B cell (primary cell): ENCODE results near the gene GHR. TPM values are rescaled to one million over a fixed set of nuclear protein-coding genes. Genes with fewer than 3 reads are reported as not detected.

Source experiments
- ATAC-seq: fragments of 200-7000 bp; cut with Tn5 transposase; one replicate; pipeline ENCODE4 v1.10.0; 2021; ENCODE audit warnings: low read depth, mild to moderate bottlenecking, moderate number of reproducible peaks, moderate library complexity
- CTCF ChIA-PET: fragments of 350-600 bp; sonication (Branson Sonifier 250); formaldehyde crosslinking; loops from one replicate; lab custom pipeline; 2021; ENCODE audit warnings: antibody characterized with exemption, inconsistent platforms; lab: Charles Lee
- POLR2A ChIA-PET: fragments of 350-600 bp; sonication (Branson Sonifier 250); formaldehyde crosslinking; loops from one replicate; lab custom pipeline; 2021; ENCODE audit warnings: antibody characterized with exemption; lab: Charles Lee
- DNase-seq: peaks from one replicate; pipeline ENCODE4 v3.0.0; 2013
- H2AFZ ChIP-seq: 2 replicates; pipeline ENCODE4 v1.6.1; 2012; ENCODE audit warnings: mild to moderate bottlenecking, low read depth, low read length; ENCODE audit not compliant: insufficient read depth, poor library complexity, severe bottlenecking
- H3K27ac ChIP-seq, 2 donors: 1 replicate in 1 of 2; 2 replicates in 1 of 2; pipeline ENCODE4 v1.5.1; 2012 to 2013; ENCODE audit warnings: low read length in 2 of 2, mild to moderate bottlenecking in 2 of 2, moderate library complexity in 1 of 2
- H3K27me3 ChIP-seq, 4 experiments: fragments of 200-600 bp in 1 of 4; sonication (generic) in 1 of 4; replicated peaks in 1 of 4; 1 replicate in 2 of 4; 2 replicates in 2 of 4; pipeline versions ENCODE4 v1.6.1 to v1.7.0; 2013 to 2016; ENCODE audit warnings: low read length in 3 of 4, mild to moderate bottlenecking in 2 of 4, mixed read lengths in 1 of 4, moderate library complexity in 1 of 4; ENCODE audit not compliant: insufficient read depth in 4 of 4, control insufficient read depth in 3 of 4; ENCODE audit errors: control extremely low read depth in 1 of 4
- H3K36me3 ChIP-seq, 2 experiments: replicated peaks in 1 of 2; 1 replicate in 1 of 2; 2 replicates in 1 of 2; pipeline versions ENCODE4 v1.6.1 to v1.7.1; 2013; ENCODE audit warnings: low read length in 1 of 2; ENCODE audit not compliant: insufficient read depth in 2 of 2, control insufficient read depth in 1 of 2; ENCODE audit errors: control extremely low read depth in 1 of 2, extremely low read depth in 1 of 2
- H3K4me1 ChIP-seq, 2 donors: fragments of 200-600 bp in 1 of 2; sonication (generic) in 1 of 2; 1 replicate in 1 of 2; 2 replicates in 1 of 2; pipeline versions ENCODE4 v1.5.1 to v1.6.1; 2013 to 2017; ENCODE audit warnings: low read length in 2 of 2; ENCODE audit not compliant: control insufficient read depth in 2 of 2, insufficient read depth in 2 of 2
- H3K4me2 ChIP-seq: replicated peaks from 2 replicates; pipeline ENCODE3; 2012; ENCODE audit warnings: mild to moderate bottlenecking, low read depth, low read length; ENCODE audit not compliant: poor library complexity, severe bottlenecking
- H3K4me3 ChIP-seq, 5 experiments: fragments of 200-600 bp in 1 of 5; sonication (generic) in 1 of 5; 1 replicate in 3 of 5; 2 replicates in 2 of 5; pipeline versions ENCODE4 v1.5.1 to v1.7.0; 2011 to 2016; ENCODE audit warnings: low read length in 4 of 5, mild to moderate bottlenecking in 4 of 5, low read depth in 2 of 5, control low read depth in 1 of 5, moderate library complexity in 1 of 5; ENCODE audit not compliant: insufficient read depth in 1 of 5; ENCODE audit errors: control extremely low read depth in 1 of 5, extremely low read depth in 1 of 5
- H3K79me2 ChIP-seq: fragments of 200-600 bp; sonication (generic); one replicate; pipeline ENCODE4 v1.6.0; 2016; ENCODE audit warnings: low read length; ENCODE audit not compliant: control insufficient read depth, insufficient read depth
- H3K9ac ChIP-seq: fragments of 200-600 bp; sonication (generic); 2 replicates; pipeline ENCODE4 v1.6.1; 2017; ENCODE audit warnings: mild to moderate bottlenecking, low read length, moderate library complexity
- H3K9me3 ChIP-seq, 3 donors: one replicate each; pipeline versions ENCODE4 v1.6.1 to v1.7.1; 2013; ENCODE audit warnings: low read length in 2 of 3; ENCODE audit not compliant: control insufficient read depth in 2 of 3, insufficient read depth in 1 of 3; ENCODE audit errors: control extremely low read depth in 1 of 3
- H4K20me1 ChIP-seq: 2 replicates; pipeline ENCODE4 v1.6.0; 2012; ENCODE audit warnings: mild to moderate bottlenecking, low read length; ENCODE audit not compliant: insufficient read depth, control insufficient read depth, poor library complexity, severe bottlenecking
- H3K27ac Mint-ChIP-seq: one replicate; pipeline ENCODE4 v1.8.0; 2021; ENCODE audit warnings: mixed read lengths
- H3K27me3 Mint-ChIP-seq: one replicate; pipeline ENCODE4 v1.8.0; 2021; ENCODE audit warnings: mixed read lengths
- H3K4me1 Mint-ChIP-seq: one replicate; pipeline ENCODE4 v1.8.0; 2021; ENCODE audit warnings: mixed read lengths
- H3K4me3 Mint-ChIP-seq: one replicate; pipeline ENCODE4 v1.8.0; 2021; ENCODE audit warnings: mixed read lengths
- H3K9me3 Mint-ChIP-seq: one replicate; pipeline ENCODE4 v1.8.0; 2022; ENCODE audit warnings: mixed read lengths; ENCODE audit not compliant: insufficient read depth
- CTCF ChIP-seq: fragments of 200-600 bp; IDR thresholded peaks from one replicate; pipeline ENCODE4 v1.8.0; 2022; ENCODE audit warnings: antibody characterized with exemption, mild to moderate bottlenecking
- EZH2 ChIP-seq: IDR thresholded peaks from 2 replicates; pipeline ENCODE4 v1.6.1; 2012; ENCODE audit warnings: borderline replicate concordance, low read depth, mild to moderate bottlenecking, moderate library complexity, low read length; ENCODE audit not compliant: insufficient read depth, poor library complexity, severe bottlenecking
- WGBS: methylation state at CpG from one replicate; pipeline ENCODE4 v1.1.5; 2013; ENCODE audit warnings: missing lambda C conversion rate; ENCODE audit not compliant: insufficient coverage; 5-methylcytosine and 5-hydroxymethylcytosine counted together
- intact Hi-C: fragments of 100-400 bp; cut with micrococcal nuclease; formaldehyde crosslinking; loops from one replicate; pipeline ENCODE4 v1.10.0; 2022
- polyA plus RNA-seq: library from polyadenylated mRNA; depleted of rRNA; stranded (reverse); fragments of >200 nt; gene quantifications from 2 replicates; pipeline ENCODE4 v1.2.3, GENCODE V29; 2012
- total RNA-seq, 2 donors: library from RNA; stranded (reverse); fragments of 120-200 nt in 1 of 2; gene quantifications; 1 replicate in 1 of 2; 2 replicates in 1 of 2; pipeline versions ENCODE4 v1.2.3 to v1.2.4, GENCODE V29; 2013 to 2022

The GHR gene
- total and polyA plus RNA-seq, 2 donors (not counting 1 experiment from before 2014, with no cell fraction given), result not detected

GRCh38 chr5:42665857-42666256, 242.6 kb downstream of the GHR start:
- ATAC-seq (no peak), DNase-seq (no peak)
- no peak overlapping the region for H3K9ac ChIP-seq
- no peaks in the 10 kb centered on the region for H3K36me3 ChIP-seq
- no peaks in the 10 kb centered on the region for H3K4me1 ChIP-seq
- no peak overlapping the region for H2AFZ ChIP-seq
- H3K79me2 ChIP-seq, result no peaks in the 10 kb centered on the region
- no peak overlapping the region for H3K27ac ChIP-seq
- H3K4me2 ChIP-seq, result no peak overlapping the region
- peaks cover 3% of the 10 kb centered on the region for H3K4me1 Mint-ChIP-seq
- H3K27me3 Mint-ChIP-seq, result peaks cover 18% of the 10 kb centered on the region
- POLR2A ChIA-PET, result no interaction called here
- no peaks in the 10 kb centered on the region for H3K9me3 Mint-ChIP-seq
- intact Hi-C loops, result no loop called here
- no CpG with 5 or more reads among the region's 3 CpGs for WGBS
- H3K4me3 ChIP-seq, result no peak overlapping the region
- no peaks in the 10 kb centered on the region for H3K9me3 ChIP-seq
- no peak overlapping the region for H3K4me3 Mint-ChIP-seq
- CTCF ChIA-PET, result no interaction called here
- TF ChIP-seq EZH2 (no peak), CTCF (no peak)
- H4K20me1 ChIP-seq, result no peaks in the 10 kb centered on the region
- no peaks in the 10 kb centered on the region for H3K27me3 ChIP-seq
- no peak overlapping the region for H3K27ac Mint-ChIP-seq

GRCh38 chr5:42666869-42667268, 243.6 kb downstream of the GHR start:
- no peaks in the 10 kb centered on the region for H3K9me3 Mint-ChIP-seq
- Histone ChIP-seq H3K79me2 (no peaks in the 10 kb centered on the region), H4K20me1 (no peaks in the 10 kb centered on the region), H3K27ac (no peak overlapping the region), H3K4me2 (no peak overlapping the region), H3K27me3 (no peaks in the 10 kb centered on the region), H3K36me3 (no peaks in the 10 kb centered on the region), H2AFZ (no peak overlapping the region), H3K4me3 (no peak overlapping the region), H3K9ac (no peak overlapping the region), H3K9me3 (no peaks in the 10 kb centered on the region), H3K4me1 (no peaks in the 10 kb centered on the region)
- H3K4me3 Mint-ChIP-seq, result no peak overlapping the region
- ChIA-PET POLR2A (no interaction called here), CTCF (no interaction called here)
- intact Hi-C loops, result no loop called here
- H3K27me3 Mint-ChIP-seq, result peaks cover 14% of the 10 kb centered on the region
- H3K4me1 Mint-ChIP-seq, result peaks cover 3% of the 10 kb centered on the region
- WGBS, result 48% methylated on average over 3 of the region's 3 CpGs
- DNase-seq, result no peak
- no peak overlapping the region for H3K27ac Mint-ChIP-seq
- no peak for ATAC-seq
- TF ChIP-seq EZH2, result no peak
- TF ChIP-seq CTCF, result no peak
